GM23338 (cell line): ENCODE results near the gene RNF4.

Experiments
- CREB1 ChIP-seq: fragments of 250-450 bp; sonication (Bioruptor Pico); IDR thresholded peaks from 2 replicates; pipeline ENCODE4 v1.5.0; 2020; ENCODE audit warnings: low read depth, mild to moderate bottlenecking, moderate library complexity
- JUNB ChIP-seq: IDR thresholded peaks from one replicate; pipeline ENCODE4 v1.6.1; 2016; ENCODE audit warnings: antibody characterized with exemption; ENCODE audit not compliant: unreplicated experiment
- POLR2AphosphoS5 ChIP-seq: IDR thresholded peaks from 2 replicates; pipeline ENCODE4 v1.6.1; 2016; ENCODE audit warnings: antibody characterized with exemption, low read depth
- TF ChIP-seq, protein P1 (sequence below), 2 experiments: fragments of 200-600 bp in 1 of 2; sonication (generic) in 1 of 2; conservative IDR thresholded peaks; 2 replicates each; pipeline versions ENCODE4 v1.5.1 to v1.6.1; 2016 to 2017; ENCODE audit warnings: antibody characterized with exemption in 2 of 2, low read depth in 2 of 2, mild to moderate bottlenecking in 2 of 2, moderate library complexity in 1 of 2
- TF ChIP-seq, protein P2 (sequence below): IDR thresholded peaks from one replicate; pipeline ENCODE4 v1.6.1; 2018; ENCODE audit warnings: antibody characterized with exemption; ENCODE audit not compliant: unreplicated experiment

DNA sequence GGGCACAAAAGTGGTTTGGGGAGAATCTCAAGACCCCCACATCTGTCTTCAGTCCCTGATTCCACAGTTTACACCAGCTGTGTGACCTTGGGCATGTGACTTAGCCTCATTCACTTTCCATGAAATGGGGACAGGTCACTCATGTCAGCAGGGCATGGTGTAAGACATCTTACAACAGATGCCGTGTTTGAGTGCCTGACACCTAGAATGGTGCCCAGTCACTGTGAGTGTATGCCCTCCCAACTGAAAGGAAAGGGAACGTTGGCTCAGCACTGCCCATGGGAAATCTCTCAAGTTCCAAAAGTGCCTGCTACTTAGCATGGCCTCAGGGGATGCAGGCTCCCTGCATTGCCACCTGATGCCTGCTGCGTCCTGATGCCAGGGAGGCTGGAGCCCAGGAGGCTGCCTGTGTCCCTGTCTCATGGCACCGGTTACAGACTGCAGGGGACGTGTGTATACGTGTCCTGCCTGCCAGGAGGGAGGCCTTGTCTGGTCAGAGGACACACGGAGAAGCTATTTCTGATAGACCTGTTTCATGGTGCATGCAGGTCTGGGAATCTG is 32.2 kb downstream of the RNF4 start:
- TF ChIP-seq, protein P1, sequence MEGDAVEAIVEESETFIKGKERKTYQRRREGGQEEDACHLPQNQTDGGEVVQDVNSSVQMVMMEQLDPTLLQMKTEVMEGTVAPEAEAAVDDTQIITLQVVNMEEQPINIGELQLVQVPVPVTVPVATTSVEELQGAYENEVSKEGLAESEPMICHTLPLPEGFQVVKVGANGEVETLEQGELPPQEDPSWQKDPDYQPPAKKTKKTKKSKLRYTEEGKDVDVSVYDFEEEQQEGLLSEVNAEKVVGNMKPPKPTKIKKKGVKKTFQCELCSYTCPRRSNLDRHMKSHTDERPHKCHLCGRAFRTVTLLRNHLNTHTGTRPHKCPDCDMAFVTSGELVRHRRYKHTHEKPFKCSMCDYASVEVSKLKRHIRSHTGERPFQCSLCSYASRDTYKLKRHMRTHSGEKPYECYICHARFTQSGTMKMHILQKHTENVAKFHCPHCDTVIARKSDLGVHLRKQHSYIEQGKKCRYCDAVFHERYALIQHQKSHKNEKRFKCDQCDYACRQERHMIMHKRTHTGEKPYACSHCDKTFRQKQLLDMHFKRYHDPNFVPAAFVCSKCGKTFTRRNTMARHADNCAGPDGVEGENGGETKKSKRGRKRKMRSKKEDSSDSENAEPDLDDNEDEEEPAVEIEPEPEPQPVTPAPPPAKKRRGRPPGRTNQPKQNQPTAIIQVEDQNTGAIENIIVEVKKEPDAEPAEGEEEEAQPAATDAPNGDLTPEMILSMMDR (conservative IDR thresholded peaks at IDR 0.05; ENCODE audit: low read depth in 2 of 2): no peak
- TF ChIP-seq, protein P2, sequence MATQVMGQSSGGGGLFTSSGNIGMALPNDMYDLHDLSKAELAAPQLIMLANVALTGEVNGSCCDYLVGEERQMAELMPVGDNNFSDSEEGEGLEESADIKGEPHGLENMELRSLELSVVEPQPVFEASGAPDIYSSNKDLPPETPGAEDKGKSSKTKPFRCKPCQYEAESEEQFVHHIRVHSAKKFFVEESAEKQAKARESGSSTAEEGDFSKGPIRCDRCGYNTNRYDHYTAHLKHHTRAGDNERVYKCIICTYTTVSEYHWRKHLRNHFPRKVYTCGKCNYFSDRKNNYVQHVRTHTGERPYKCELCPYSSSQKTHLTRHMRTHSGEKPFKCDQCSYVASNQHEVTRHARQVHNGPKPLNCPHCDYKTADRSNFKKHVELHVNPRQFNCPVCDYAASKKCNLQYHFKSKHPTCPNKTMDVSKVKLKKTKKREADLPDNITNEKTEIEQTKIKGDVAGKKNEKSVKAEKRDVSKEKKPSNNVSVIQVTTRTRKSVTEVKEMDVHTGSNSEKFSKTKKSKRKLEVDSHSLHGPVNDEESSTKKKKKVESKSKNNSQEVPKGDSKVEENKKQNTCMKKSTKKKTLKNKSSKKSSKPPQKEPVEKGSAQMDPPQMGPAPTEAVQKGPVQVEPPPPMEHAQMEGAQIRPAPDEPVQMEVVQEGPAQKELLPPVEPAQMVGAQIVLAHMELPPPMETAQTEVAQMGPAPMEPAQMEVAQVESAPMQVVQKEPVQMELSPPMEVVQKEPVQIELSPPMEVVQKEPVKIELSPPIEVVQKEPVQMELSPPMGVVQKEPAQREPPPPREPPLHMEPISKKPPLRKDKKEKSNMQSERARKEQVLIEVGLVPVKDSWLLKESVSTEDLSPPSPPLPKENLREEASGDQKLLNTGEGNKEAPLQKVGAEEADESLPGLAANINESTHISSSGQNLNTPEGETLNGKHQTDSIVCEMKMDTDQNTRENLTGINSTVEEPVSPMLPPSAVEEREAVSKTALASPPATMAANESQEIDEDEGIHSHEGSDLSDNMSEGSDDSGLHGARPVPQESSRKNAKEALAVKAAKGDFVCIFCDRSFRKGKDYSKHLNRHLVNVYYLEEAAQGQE: no peak
- no peak for TF ChIP-seq JUNB
- 0 out of 2 replicates have a peak, but pooled peaks have one; percentile 5 for TF ChIP-seq POLR2AphosphoS5
- TF ChIP-seq CREB1 (CRISPR knock-in tag): no peak
